ENCODE data around the gene LCE1D.

LCE1D gene

GRCh38 chr1:152817309-152817708, 20.8 kb downstream of the LCE1D start:
- no peak for DNase-seq

GRCh38 chr1:152823294-152823693, 26.8 kb downstream of the LCE1D start:
- DNase-seq, result no peak

DNA sequence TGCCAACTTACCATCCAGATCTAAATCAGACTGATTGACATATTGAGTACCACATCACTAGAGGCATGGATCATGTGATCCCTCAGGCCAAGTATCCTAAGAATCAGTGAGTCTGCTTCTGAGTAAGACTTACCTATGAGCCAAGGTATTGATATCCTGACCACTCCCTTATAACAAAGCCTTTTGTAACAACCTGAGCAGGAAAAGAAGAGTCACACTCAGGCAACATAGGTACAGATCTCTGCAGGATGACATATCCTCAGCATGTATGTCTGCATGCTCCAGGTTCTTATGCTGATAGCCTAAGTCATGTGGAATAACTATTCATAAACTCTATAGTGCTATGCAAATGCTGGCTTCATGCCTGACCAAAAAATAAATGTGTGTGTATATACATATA, 28.4 kb downstream of the LCE1D start:
- DNase-seq, result no peak

DNA sequence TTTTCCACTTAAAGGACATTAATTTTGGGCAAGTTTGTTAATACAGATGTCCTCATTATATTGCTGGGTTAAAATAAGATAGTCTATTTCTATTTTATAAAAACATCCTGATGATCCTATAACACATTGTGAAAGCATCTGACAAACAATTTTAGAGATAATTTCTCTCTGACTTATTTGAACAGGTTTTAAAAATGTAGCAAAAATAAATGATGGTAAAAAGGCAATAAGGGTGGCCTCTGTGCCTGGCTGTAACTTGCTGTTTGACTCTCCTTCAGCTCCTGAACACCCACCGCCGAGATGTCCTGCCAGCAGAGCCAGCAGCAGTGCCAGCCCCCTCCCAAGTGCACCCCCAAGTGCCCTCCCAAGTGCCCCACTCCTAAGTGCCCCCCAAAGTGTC, 30.7 kb downstream of the LCE1D start, which contains the start of gene LCE1A:
TSS of gene LCE1A (plus strand) at position 301 of the 400 bp plus-strand sequence. CDS start at position 301, 0 bp downstream.
- DNase-seq, result no peak

GRCh38 chr1:152836870-152837269, 40.3 kb downstream of the LCE1D start:
- DNase-seq, result no peak

- DNase-seq, result no peak
Measured at GRCh38 chr1:152842556-152842955, 46.0 kb downstream of the LCE1D start, which contains the start of gene LCE6A. Gene LCE6A (plus strand): TSS chr1:152842856. CDS start chr1:152843521, 665 bp downstream.

Data from fibroblast of skin of abdomen (primary cell).